H4 (cell line): ENCODE measurements around the gene POLE2. TPM values are rescaled to one million over a fixed set of nuclear protein-coding genes. Genes with fewer than 3 reads are reported as not detected.
"Not testable (repeated sequence)": the region's sequence is repeated elsewhere in the genome, so short reads cannot be mapped to it uniquely, and the experiment has no call there.

Source experiments
- DNase-seq: peaks from one replicate; pipeline ENCODE4 v3.0.0-alpha.2; 2015; ENCODE audit warnings: low spot score
- total RNA-seq: library from RNA; depleted of rRNA; stranded (reverse); fragments of >200 nt; shearing (Covaris generic); gene quantifications from 2 replicates; pipeline ENCODE4 v1.2.3, GENCODE V29; 2014; rRNA removed

POLE2 gene, protein sequence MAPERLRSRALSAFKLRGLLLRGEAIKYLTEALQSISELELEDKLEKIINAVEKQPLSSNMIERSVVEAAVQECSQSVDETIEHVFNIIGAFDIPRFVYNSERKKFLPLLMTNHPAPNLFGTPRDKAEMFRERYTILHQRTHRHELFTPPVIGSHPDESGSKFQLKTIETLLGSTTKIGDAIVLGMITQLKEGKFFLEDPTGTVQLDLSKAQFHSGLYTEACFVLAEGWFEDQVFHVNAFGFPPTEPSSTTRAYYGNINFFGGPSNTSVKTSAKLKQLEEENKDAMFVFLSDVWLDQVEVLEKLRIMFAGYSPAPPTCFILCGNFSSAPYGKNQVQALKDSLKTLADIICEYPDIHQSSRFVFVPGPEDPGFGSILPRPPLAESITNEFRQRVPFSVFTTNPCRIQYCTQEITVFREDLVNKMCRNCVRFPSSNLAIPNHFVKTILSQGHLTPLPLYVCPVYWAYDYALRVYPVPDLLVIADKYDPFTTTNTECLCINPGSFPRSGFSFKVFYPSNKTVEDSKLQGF
- total RNA-seq = 32.5 and 52.2 TPM in 2 replicates

DNA sequence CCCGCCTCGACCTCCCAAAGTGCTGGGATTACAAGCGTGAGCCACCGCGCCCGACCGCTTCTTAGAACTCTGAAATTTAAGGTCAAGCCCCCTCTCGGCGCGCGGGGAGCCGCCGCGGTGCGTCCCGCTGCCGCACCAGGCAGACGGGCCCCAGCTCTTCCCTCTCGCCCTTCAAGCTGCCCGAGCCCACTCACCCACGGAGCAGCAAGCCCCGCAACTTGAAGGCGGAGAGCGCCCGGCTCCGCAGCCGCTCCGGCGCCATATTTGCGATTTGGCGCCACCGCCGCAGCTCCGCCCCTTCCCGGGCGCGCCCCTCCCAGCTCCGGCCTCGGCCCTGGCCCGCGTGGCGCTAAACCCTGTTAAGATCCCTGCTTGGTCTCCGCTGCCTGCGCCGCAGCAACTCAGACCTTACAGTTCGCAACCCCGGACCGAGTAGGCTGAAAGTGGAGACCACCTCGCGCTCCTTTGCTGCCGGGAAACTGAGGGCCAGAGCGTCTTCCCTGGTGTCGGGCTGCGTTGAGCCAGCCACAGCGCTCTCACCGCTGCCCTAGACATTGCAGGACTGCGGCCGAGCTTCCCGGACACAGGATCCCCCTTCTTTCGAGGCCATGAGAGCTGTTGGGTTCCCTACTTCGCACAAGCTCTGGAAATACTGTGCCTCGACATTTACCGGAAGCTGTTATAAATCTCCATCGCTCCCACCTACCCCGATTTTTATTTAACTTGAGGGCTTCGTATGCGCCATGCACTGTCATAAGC is at the start of gene POLE2:
TSS of gene POLE2 (minus strand) at position 273 of the 759 bp plus-strand sequence. CDS start at position 262, 11 bp downstream.
- peak; percentile 37 for DNase-seq

DNA sequence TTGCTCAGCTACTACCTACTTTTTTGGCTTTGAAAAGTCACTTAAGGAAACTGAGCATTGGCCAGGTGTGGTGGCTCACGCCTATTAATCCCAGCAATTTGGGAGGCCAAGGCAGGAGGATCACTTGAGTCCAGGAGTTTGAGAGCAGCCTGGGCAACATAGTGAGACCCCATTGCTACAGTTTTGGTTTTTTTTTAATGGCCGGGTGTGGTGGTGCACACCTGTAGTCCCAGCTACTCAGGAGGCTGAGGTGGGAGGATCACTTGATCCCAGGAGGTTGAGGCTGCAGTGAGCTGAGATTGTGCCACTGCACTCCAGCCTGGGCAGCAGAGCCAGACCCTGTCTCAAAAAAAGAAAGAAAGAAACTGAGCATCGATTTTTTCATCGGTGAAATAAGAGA is 47.7 kb upstream of the POLE2 start:
- not testable (repeated sequence) for DNase-seq

DNA sequence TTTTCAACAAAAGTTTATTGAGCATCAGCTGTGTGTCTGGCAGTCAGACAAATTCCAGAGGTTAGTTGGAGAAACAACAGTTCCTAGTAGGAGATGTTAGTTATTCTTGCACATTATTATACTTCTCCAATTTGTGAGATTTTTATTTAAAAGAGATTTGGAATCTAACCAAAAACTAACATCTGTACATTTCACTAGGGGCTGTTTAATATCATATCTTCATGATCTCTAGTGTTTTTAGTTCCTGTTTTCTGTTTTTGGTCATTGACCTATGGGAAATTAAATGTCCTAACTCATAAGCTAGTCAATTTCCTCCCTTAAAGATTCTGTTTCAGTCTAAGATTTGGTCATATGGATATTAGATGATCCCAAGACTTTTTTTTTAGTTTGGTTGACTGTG is 45.8 kb upstream of the POLE2 start:
- no peak for DNase-seq

DNA sequence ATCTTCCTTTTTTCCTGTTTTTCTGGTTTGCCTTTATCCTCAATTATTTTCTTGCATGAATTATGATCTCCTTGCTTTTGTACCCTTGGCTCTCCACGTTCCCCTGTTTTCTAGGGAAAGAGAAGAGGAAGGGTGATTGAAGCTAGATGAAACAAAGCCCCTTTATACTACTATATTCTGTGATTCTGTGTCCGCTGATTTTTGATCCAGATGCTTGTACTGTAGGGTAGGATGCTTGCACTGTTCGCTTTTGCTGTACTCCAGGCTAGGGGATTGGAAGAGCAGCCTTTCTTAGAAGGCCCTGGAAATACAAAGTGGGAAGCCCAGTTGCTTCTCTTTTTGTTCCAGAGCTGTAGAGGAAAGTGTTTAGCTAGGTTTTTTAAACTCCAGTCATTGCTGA is 44.9 kb upstream of the POLE2 start:
- DNase-seq = no peak

DNA sequence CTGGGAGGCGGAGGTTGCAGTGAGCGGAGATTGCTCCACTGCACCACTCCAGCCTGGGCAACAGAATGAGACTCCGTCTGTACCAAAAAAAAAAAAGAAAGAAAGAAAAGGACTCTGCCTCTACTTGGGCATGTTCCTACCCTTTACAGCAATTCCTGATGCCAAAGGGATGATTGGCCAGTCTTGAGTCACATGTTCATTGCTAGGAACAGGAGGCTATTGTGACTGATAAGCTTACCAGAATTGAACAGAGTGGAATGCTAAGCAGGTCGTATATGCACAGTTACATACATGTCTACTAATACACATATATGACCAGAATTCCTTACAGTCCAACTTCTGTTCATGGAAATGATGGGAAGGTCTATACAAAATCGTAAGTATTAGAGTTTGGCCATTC is 39.2 kb upstream of the POLE2 start:
- no peak for DNase-seq

DNA sequence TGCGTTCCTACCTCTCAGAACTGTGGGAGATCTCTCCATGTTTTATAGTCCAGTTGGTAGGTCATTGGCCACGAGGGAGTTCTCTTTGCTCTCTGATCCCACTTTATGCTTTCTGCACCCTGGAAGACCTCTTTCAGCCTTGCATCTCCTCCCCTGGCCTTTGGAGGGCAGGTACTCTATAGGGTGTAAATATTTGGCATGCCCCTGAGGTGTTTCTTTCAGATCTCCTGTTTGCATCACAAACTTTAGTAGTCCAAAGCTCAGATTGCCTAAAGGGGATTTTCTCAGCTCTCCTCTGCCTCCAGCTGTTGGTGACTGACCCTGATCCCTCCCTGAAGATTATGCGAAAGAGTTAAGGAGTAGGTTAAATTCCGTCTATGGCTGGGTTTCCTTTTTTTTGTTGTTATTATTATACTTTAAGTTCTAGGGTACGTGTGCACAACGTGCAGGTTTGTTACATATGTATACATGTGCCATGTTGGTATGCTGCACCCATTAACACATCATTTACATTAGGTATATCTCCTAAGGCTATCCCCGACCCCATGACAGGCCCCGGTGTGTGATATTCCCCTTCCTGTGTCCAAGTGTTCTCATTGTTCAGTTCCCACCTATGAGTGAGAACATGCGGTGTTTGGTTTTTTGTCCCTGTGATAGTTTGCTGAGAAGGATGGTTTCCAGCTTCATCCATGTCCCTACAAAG is 33.9 kb upstream of the POLE2 start:
- not testable (repeated sequence) for DNase-seq

DNA sequence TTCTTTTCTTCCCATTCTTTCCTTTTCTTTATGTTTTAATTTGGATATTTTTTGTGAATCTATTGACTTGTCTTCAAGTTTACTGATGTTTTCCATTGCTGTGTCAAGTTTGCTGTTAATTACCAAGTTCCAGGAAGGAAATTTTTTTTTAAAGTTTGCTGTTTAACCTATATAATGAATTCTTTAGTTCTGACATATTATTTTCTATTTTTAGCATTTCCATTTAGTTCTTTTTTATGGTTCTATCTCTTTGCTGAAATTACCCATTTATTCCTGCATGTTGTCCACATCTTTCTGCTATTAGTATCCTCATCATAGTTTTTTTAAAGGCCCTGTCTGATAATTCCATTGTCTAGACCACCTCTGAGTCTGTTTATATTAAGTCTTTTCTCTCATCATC is 32.7 kb upstream of the POLE2 start:
- no peak for DNase-seq

DNA sequence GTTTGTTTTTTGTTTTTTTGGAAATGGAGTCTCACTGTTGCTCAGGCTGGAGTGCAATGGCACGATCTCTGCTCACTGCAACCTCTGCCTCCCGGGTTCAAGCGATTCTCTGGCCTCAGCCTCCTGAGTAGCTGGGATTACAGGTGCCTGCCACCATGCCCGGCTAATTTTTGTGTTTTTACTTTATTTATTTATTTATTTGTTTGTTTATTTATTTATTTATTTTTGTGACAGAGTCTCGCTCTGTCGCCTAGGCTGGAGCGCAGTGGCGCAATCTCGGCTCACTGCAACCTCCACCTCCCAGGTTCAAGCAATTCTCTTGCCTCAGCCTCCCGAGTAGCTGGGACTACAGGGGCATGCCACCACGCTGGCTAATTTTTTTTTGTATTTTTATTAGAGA is 23.0 kb upstream of the POLE2 start:
- not testable (repeated sequence) for DNase-seq

DNA sequence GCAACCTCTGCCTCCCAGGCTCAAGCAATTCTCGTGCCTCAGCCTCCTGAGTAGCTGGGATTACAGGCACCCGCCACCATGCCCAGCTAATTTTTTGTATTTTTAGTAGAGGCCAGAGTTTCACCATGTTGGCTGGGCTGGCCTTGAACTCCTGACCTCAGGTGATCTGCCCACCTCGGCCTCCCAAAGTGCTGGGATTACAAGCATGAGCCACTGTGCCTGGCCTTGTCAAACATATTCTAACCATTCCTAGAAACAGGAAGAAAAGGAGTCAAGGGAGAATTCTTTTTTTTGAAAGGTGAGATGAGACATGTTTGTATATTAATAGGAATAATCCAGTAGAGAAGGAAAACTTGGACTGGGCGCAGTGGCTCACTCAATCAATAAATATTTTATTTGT is 16.5 kb upstream of the POLE2 start:
- DNase-seq = not testable (repeated sequence)

DNA sequence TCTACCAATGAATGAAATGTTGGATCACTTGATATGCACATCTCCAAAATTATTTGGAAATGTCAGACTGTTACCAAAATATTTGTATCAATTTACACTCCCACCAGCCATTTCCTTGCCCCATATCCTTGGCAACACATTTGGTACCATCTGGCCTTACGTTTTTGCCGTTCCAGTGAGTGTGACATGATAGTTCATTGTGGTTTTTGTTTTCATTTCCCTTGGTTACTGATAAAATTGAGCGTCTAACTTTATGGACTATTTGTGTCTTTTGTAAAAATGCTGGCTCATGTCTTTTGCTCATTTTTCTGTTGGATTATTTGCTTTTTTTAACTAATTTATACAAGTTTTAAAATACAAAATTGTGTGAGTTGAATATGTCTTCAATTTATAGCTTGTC is 16.0 kb upstream of the POLE2 start:
- no peak for DNase-seq

DNA sequence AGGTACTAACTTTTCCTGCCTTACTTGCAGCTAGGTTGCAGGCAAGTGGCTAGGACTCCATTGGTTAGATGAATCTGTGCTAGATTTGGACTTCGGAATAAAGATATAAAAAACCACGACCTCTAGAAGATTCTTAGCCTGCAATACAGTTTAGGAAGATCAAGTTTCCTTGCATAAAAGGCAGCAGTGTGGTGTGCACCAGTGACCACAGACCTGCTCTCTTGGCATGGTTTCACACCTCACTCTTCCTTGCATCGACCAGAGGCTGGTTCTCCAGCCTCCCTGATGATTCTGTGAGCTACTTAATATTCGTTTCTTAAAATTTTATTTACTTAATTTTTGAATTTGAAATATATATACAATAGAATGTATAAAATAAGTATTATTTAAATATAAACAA is 14.7 kb upstream of the POLE2 start:
- peak; percentile 34 for DNase-seq

DNA sequence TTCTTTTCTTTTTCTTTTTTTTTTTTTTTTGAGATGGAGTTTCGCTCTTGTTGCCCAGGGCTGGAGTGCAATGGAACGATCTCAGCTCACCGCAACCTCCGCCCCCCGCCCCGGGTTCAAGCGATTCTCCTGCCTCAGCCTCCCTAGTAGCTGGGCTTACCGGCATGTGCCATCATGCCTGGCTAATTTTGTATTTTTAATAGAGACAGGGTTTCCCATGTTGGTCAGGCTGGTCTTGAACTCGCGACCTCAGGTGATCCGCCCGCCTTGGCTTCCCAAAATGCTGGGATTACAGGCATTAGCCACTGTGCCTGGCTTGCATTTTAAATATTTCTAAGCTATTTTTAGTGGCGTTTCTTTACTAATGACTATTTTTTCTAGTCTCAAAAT is 5.7 kb upstream of the POLE2 start:
- not testable (repeated sequence) for DNase-seq

DNA sequence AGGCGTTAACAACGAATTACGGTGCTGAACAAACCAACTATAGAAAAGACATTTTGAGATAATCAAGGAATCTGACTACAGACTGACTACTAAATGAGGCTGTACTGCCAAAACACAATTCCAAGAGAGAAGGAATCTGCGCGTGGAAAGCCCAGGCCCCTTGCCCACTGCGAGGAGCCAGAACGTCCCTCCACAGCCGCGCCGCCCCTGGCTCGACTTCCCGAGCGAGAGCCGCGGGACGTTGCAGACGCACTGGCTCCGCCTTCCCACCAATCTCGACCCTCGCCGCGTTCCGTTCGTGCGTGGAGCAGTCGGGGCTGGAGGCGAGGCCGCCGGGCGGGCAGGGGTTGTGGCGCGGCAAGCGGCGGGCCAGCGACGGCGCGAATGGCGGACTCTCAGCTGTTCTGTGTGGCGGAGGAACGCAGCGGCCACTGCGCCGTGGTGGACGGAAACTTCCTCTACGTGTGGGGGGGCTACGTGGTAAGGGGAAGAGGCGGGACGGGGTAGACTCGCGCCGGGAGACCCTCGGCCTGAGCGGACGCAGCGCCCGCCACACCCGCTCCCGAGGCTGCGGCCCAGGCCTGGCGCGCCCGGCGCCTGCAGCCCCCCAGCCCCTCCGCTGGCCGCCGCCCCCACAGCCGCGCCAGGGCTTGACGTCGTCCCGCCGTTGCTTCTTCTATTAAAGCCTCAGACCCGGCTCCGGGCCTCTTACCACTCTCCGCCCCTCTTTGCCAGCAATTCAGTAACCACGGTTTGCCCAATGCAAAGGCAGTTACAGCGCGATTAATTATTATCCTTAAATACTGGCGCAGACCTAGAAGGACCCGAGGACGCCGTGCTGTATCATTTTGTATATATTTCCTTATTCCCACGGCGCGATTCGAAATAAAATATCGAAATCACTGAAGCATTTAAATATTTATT is 5.1 kb upstream of the POLE2 start, which contains the start of gene KLHDC1:
TSS of gene KLHDC1 (plus strand) at position 310 of the 924 bp plus-strand sequence. CDS start at position 385, 75 bp downstream.
- peak; percentile 34 for DNase-seq

DNA sequence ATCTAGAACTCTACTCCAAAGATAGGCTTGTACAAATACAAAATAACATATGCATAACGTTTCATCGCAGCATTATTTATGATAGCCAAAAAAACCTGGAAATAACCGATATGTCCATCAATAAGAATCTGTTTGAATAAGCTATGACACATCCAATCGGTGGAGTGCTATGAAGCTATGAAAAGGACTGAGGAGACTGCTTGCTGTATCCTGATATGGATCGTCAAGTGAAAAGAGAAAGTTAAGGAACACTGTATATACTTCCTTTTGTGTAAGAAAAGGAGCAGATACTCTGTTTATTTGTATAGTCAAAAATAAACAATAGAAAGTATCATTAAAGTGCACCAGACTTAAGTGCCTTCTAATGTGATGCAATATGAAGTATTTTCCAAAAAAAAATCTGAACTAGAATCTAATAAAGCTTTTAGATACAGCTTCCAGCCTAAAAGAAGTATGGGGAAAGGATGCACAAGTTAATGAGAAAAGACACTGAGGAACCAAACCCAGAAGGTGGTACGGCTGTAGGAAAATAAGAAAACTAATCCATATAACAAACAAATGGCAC is 4.3 kb upstream of the POLE2 start:
- DNase-seq = no peak

DNA sequence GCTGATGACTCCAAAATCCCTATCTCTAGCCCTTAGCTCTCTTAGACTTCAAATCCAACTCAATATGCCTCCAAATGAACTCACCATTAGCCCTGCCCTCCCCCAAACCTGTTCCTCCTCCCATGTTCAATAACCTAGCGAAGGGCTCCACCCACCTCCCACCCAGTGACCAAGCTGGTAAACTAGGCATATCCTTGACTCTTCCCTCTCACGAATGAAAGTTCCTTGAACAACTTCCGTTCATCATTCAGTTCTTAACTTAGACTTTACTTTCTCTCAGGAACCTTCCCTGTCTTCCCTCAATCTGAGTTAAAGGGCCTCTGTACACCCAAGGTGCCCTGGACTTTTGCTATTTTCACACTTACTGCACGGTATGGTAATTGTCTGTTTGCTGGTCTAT is 3.0 kb upstream of the POLE2 start:
- no peak for DNase-seq

DNA sequence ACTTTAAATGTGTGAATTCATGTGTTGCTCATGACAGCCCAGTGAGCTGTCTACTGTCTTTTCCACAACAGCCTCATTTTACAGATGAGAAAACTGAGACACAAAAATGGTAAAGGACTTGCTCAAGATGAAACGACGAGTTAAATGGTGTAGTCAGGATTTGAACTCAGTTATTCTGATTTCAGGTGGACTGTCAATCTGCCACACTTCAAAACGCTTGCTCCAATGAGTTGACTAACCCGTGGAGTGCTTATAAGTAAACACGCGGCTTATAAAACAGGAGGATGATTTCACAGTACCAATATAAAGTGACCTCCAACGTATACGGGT is 652 bp upstream of the POLE2 start:
- DNase-seq = no peak

DNA sequence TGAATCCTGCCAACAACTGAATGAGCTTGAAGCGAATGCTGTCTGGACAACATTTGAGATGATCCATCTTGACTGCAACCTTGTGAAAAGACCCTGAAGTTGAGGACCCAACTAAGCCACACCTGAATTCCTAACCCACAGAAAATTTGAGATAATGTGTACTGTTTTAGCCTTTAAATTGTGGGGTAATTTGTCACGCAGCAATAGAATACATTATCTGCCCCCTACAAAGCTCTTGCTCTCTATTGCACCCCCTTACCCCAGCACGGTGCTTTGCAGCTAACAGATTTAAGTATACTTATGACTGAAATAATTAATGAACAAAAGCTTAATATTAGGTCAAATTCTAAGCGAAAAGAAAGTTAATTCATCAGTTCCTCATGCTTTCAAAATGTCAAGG is 1.6 kb downstream of the POLE2 start:
- no peak for DNase-seq

DNA sequence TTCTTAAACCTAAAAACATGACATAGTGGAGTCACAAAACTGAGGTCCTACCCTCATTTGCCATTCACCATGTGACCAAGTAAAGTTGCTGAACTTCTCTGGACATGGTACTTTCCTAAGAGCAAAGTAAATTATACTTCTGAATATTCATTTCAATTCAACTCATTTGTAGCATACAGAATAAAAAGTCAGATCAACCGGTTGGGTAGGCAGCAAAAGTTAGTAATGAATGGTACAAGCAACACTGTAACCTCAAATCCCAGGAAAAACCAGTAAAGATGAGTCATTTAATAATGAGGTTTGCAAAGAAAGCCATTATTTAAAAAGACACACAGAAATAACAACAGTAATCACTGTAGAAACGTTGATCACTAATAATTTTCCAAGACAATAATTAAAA is 8.7 kb downstream of the POLE2 start:
- DNase-seq = no peak

DNA sequence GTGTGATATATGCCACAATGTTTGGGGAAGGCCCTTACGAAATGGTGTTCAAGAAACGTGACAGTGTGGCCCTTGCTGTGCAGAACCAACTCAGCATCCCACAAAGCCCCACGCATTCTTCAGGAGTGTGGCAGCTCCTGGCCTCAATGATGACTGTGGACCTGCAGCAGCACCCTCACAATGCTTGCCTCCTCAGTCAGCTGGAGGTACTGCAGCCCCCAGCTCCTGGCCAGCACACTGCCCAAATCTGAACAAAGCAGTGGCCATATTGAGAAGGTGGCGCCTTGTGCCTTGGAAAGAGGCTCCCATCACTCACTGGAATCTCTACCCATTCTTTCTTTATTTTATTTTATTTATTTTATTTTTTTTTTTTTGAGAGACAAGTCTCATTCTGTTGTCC is 10.4 kb downstream of the POLE2 start:
- DNase-seq = no peak

DNA sequence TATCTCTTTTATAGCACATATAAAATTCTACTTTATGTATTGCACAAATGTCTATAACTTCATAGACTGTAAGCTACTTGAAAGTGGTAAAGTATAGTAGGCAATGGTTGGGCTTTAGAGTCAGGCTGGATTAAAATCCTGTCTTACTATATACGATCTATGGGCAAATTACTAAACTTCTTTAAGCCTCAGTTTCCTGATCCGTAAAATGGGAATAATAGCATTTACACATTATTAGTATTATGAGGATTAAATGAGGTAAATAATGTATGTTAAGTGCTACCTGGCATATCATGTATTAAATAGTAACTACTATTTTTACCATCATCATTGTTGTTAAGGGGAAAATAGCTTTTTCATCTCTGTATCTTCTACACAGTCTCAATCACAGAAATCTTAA is 14.4 kb downstream of the POLE2 start:
- no peak for DNase-seq

DNA sequence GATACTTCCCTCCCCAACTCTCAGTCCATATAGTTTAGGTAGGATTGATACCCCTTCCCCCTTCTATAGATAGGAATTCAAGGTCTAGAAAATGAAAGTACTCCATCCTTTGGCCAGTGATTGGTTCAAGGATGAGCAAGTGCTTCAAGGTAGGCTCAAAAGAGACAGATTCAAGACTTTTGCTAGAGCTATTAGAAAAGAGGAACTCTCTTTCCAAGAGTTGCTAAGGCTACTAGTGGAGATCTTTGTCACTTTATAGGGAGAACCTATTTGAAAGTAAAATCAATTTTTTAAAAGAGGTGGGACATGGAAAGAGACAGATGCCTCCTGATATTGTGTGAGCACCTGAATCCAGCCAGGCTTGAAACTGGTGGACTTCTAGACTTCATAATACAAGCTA is 17.5 kb downstream of the POLE2 start:
- DNase-seq = no peak
